ENCODE data around the gene CLPTM1. TPM values are rescaled to one million over a fixed set of nuclear protein-coding genes. Genes with fewer than 3 reads are reported as not detected.
"Not testable (repeated sequence)": the region's sequence is repeated elsewhere in the genome, so short reads cannot be mapped to it uniquely, and the experiment has no call there.

The CLPTM1 gene
- total RNA-seq, 1 experiment from 2014 or later, result 138 TPM

DNA sequence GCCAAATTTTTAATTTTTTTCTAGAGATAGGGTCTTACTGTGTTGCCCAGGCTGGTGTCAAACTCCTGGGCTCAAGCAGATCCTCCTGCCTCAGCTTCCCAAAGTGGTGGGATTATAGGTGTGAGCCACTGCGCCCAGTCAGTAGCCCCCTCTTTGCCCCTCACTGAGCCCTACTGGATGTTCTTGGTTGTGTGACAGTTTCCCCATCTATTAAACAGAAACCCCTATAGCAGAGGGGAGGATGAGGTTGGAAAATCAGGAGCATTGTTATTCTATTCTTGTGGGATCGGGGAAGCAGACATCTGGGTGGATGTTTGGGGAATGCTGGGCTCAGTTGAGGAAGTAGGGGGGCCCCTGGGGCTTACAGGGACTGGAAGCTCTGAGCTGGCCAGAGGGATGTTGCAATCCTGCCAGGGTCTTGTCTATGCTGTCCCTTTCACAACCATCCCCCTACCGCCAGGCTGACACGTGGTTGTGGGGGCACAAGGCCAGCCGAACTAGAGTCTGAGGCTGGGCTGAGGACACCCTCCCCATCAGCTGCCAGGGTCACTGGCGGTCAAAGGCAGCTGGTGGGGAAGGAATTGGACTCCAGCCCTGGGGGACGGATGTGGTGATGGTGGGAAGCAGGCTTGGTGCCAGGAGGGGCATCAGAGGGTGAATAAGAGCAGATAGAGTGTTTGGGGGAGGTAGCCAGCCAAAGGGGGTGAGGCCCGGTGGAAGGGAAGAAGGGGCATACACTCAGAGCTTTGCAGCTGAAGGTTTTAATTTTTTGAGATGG lies 29.9 kb upstream of the CLPTM1 start:
- BruUV-seq (replicated peaks), result no TSS peak
- Histone ChIP-seq H3K4me3 (ENCODE audit: low read depth, low read length, poor library complexity, severe bottlenecking) (no peak overlapping the region), H3K4me1 (ENCODE audit: insufficient read depth, low read length, poor library complexity, severe bottlenecking) (no peaks in the 10 kb centered on the region), H3K36me3 (ENCODE audit: insufficient read depth, low read length, poor library complexity, severe bottlenecking) (no peaks in the 10 kb centered on the region), H3K27me3 (replicated peaks; ENCODE audit: insufficient read depth, low read depth, low read length, poor library complexity) (no peaks in the 10 kb centered on the region), H3K9me3 (ENCODE audit: low read depth, low read length, poor library complexity, severe bottlenecking) (no peaks in the 10 kb centered on the region), H3K27ac (ENCODE audit: low read depth, low read length, poor library complexity, severe bottlenecking) (no peak overlapping the region)
- DNase-seq (ENCODE audit: low spot score), result no peak
- ChIA-PET POLR2A (ENCODE audit: low non-redundant PET) (no interaction called here), CTCF (no interaction called here)
- TF ChIP-seq, protein P1, sequence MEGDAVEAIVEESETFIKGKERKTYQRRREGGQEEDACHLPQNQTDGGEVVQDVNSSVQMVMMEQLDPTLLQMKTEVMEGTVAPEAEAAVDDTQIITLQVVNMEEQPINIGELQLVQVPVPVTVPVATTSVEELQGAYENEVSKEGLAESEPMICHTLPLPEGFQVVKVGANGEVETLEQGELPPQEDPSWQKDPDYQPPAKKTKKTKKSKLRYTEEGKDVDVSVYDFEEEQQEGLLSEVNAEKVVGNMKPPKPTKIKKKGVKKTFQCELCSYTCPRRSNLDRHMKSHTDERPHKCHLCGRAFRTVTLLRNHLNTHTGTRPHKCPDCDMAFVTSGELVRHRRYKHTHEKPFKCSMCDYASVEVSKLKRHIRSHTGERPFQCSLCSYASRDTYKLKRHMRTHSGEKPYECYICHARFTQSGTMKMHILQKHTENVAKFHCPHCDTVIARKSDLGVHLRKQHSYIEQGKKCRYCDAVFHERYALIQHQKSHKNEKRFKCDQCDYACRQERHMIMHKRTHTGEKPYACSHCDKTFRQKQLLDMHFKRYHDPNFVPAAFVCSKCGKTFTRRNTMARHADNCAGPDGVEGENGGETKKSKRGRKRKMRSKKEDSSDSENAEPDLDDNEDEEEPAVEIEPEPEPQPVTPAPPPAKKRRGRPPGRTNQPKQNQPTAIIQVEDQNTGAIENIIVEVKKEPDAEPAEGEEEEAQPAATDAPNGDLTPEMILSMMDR (conservative IDR thresholded peaks at IDR 0.05; ENCODE audit: low read depth, low read length), result no peak
- no peak for TF ChIP-seq EZH2 (IDR thresholded peaks at IDR 0.05; ENCODE audit: borderline replicate concordance, low read depth, low read length, poor library complexity, severe bottlenecking)
- intact Hi-C loops (cut with micrococcal nuclease; ENCODE audit: unreplicated experiment), result no loop called here

DNA sequence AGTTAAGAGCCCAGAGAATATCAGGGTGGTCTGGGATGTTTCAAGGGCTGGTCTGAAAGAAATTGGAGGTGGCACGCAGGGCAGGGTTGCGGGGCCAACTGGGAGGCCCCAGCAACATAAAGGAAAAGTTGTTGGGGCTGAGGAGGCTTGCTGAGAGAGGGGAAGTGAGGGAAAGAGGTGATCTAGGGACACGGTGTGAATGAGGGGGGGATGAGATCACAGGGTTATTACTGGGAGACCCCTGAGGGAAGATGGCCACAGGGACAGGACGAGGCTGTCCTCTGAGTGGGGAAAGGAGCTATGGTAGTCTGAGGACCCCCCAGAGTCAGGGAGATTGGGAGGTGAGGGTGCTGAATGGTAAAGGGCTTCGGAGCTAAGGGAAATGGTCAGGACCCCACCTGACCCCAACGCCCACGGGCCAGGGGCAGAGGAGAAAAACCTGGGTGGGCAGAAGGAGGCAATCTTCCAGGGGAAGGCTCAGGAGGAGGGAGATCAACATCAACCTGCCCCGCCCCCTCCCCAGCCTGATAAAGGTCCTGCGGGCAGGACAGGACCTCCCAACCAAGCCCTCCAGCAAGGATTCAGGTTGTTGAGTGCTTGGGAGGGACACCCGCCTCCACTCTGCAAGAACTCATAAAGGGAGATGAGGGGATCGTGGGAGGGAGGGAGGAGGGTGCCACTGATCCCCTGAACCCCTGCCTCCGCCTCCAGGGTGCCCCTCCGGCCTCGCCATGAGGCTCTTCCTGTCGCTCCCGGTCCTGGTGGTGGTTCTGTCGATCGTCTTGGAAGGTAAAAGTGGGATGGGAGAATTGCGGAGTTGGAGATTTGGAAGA lies 28.7 kb upstream of the CLPTM1 start:
- BruUV-seq (replicated peaks); H3K27ac ChIP-seq (ENCODE audit: low read depth, low read length, poor library complexity, severe bottlenecking); intact Hi-C loops (cut with micrococcal nuclease; ENCODE audit: unreplicated experiment); DNase-seq (ENCODE audit: low spot score); H3K36me3 ChIP-seq (ENCODE audit: insufficient read depth, low read length, poor library complexity, severe bottlenecking); H3K27me3 ChIP-seq (replicated peaks; ENCODE audit: insufficient read depth, low read depth, low read length, poor library complexity); POLR2A ChIA-PET (ENCODE audit: low non-redundant PET); CTCF ChIA-PET; H3K9me3 ChIP-seq (ENCODE audit: low read depth, low read length, poor library complexity, severe bottlenecking); H3K4me1 ChIP-seq (ENCODE audit: insufficient read depth, low read length, poor library complexity, severe bottlenecking): not testable (repeated sequence)
- peak overlapping the region; percentile 39 for H3K4me3 ChIP-seq (ENCODE audit: low read depth, low read length, poor library complexity, severe bottlenecking)

DNA sequence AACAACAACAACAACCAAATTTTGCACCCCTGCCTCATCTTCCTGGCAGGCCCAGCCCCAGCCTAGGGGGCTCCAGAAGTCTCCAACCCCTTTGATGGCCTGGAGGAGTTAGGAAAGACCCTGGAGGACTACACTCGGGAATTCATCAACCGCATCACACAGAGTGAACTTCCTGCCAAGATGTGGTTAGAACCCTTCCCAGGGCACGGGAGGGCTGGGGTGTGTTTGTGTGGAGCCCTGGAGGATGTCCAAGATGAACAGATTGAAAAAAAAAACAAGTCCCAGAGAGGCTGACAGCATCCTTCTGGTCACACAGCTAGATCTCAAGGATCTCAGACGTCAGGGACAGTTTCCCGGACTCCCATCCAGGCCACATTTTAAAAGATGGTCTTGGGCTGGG lies 27.4 kb upstream of the CLPTM1 start:
- no TSS peak for BruUV-seq (replicated peaks)
- no peaks in the 10 kb centered on the region for H3K27me3 ChIP-seq (replicated peaks; ENCODE audit: insufficient read depth, low read depth, low read length, poor library complexity)
- H3K4me3 ChIP-seq (ENCODE audit: low read depth, low read length, poor library complexity, severe bottlenecking), result no peak overlapping the region
- no peak for DNase-seq (ENCODE audit: low spot score)
- H3K4me1 ChIP-seq (ENCODE audit: insufficient read depth, low read length, poor library complexity, severe bottlenecking), result no peaks in the 10 kb centered on the region
- no peaks in the 10 kb centered on the region for H3K36me3 ChIP-seq (ENCODE audit: insufficient read depth, low read length, poor library complexity, severe bottlenecking)
- ChIA-PET CTCF (no interaction called here), POLR2A (ENCODE audit: low non-redundant PET) (no interaction called here)
- TF ChIP-seq, protein P1 (conservative IDR thresholded peaks at IDR 0.05; ENCODE audit: low read depth, low read length), result no peak
- no peak for TF ChIP-seq EZH2 (IDR thresholded peaks at IDR 0.05; ENCODE audit: borderline replicate concordance, low read depth, low read length, poor library complexity, severe bottlenecking)
- intact Hi-C loops (cut with micrococcal nuclease; ENCODE audit: unreplicated experiment), result no loop called here
- no peaks in the 10 kb centered on the region for H3K9me3 ChIP-seq (ENCODE audit: low read depth, low read length, poor library complexity, severe bottlenecking)
- no peak overlapping the region for H3K27ac ChIP-seq (ENCODE audit: low read depth, low read length, poor library complexity, severe bottlenecking)

Measured in A673 (cell line).